ENCODE results near the gene PTPN5.

The PTPN5 gene

GRCh38 chr11:18771266-18772035 is 20.1 kb downstream of the PTPN5 start:
- Histone ChIP-seq H3K9me3 (ENCODE audit: control insufficient read depth, insufficient read depth, low read length) (no peaks in the 10 kb centered on the region), H3K4me3 (ENCODE audit: low read depth, low read length) (no peak overlapping the region), H3K27me3 (ENCODE audit: control insufficient read depth, insufficient read depth, low read length) (peaks cover 22% of the 10 kb centered on the region), H3K4me1 (ENCODE audit: control insufficient read depth, insufficient read depth, low read length) (peaks cover 14% of the 10 kb centered on the region), H3K9ac (ENCODE audit: low read depth, low read length) (no peak overlapping the region), H3K36me3 (ENCODE audit: control insufficient read depth, insufficient read depth, low read length) (no peaks in the 10 kb centered on the region)

DNA sequence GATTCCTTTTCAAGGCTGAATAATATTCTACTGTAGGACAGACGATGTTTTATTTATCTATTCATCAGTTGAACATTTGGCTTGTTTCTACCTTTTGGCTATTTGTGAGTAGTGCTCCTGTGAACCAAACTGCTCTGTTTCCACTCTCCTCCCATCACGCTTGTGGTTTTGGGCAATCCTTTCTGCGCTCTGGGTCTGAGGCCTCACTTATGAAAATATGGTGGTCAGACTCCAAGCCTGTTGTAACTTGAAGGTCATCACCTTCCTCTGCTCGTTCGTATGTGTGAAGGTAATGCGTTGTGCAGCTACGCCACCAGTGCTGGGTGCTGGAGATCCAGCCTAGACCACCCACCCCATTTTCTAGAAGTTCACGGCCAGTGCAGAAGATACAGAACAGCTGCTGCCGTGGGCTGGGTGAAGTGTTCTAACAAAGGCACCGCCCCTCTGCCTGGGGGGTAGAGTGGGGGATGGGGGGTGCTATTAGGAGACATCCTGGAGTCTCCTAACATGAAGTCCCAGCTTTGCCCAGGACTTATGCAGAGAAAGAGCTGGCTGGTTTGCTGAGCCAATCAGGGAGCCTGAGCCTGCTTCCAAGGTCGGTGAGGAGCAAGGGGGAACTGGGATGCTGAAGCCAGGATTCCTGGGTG is 21.0 kb downstream of the PTPN5 start:
- H3K9ac ChIP-seq (ENCODE audit: low read depth, low read length) = no peak overlapping the region
- no peaks in the 10 kb centered on the region for H3K9me3 ChIP-seq (ENCODE audit: control insufficient read depth, insufficient read depth, low read length)
- H3K4me3 ChIP-seq (ENCODE audit: low read depth, low read length) = no peak overlapping the region
- H3K4me1 ChIP-seq (ENCODE audit: control insufficient read depth, insufficient read depth, low read length) = peaks cover 14% of the 10 kb centered on the region
- H3K36me3 ChIP-seq (ENCODE audit: control insufficient read depth, insufficient read depth, low read length) = no peaks in the 10 kb centered on the region
- peaks cover 17% of the 10 kb centered on the region for H3K27me3 ChIP-seq (ENCODE audit: control insufficient read depth, insufficient read depth, low read length)

DNA sequence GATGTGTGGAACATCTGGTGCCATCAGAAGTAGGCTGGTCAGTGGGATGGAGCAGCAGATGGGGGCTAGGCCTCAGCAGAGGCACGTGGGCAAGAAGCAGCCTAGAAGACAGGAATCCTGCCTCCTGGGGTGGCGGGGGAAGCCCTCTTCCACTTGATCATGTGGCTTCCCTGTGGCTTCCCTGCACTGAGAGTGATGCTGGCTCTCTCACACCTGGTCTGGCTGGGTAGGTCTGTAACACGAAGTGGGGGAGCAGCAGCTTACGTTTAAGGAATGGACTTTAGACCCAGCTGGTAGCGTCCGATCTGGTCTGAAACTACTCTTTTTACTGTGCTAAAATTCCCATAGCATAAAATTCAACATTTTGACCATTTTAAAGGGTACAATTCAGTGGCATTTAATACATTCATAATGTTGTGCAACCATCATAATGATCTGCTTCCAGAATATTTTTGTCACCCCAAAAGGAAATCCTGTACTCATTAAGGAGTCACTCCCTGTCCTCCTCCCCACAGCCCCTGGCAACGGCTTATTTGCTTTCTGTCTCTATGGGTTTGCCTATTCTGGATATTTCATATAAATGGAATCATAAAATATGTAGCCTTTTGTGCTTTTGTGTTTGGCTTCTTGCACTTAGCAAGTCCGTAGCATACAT is 21.7 kb downstream of the PTPN5 start:
- H3K9me3 ChIP-seq (ENCODE audit: control insufficient read depth, insufficient read depth, low read length) = no peaks in the 10 kb centered on the region
- H3K36me3 ChIP-seq (ENCODE audit: control insufficient read depth, insufficient read depth, low read length) = no peaks in the 10 kb centered on the region
- peaks cover 17% of the 10 kb centered on the region for H3K27me3 ChIP-seq (ENCODE audit: control insufficient read depth, insufficient read depth, low read length)
- H3K9ac ChIP-seq (ENCODE audit: low read depth, low read length) = no peak overlapping the region
- H3K4me3 ChIP-seq (ENCODE audit: low read depth, low read length) = no peak overlapping the region
- peaks cover 14% of the 10 kb centered on the region for H3K4me1 ChIP-seq (ENCODE audit: control insufficient read depth, insufficient read depth, low read length)

GRCh38 chr11:18768978-18769377 is 22.6 kb downstream of the PTPN5 start:
- Histone ChIP-seq H3K27me3 (ENCODE audit: control insufficient read depth, insufficient read depth, low read length) (peaks cover 17% of the 10 kb centered on the region), H3K9me3 (ENCODE audit: control insufficient read depth, insufficient read depth, low read length) (no peaks in the 10 kb centered on the region), H3K4me3 (ENCODE audit: low read depth, low read length) (no peak overlapping the region), H3K36me3 (ENCODE audit: control insufficient read depth, insufficient read depth, low read length) (no peaks in the 10 kb centered on the region), H3K9ac (ENCODE audit: low read depth, low read length) (no peak overlapping the region), H3K4me1 (ENCODE audit: control insufficient read depth, insufficient read depth, low read length) (peaks cover 14% of the 10 kb centered on the region)

- Histone ChIP-seq H3K4me1 (ENCODE audit: control insufficient read depth, insufficient read depth, low read length) (peaks cover 10% of the 10 kb centered on the region), H3K4me3 (ENCODE audit: low read depth, low read length) (no peak overlapping the region), H3K36me3 (ENCODE audit: control insufficient read depth, insufficient read depth, low read length) (no peaks in the 10 kb centered on the region), H3K27me3 (ENCODE audit: control insufficient read depth, insufficient read depth, low read length) (peaks cover 19% of the 10 kb centered on the region), H3K9ac (ENCODE audit: low read depth, low read length) (no peak overlapping the region), H3K9me3 (ENCODE audit: control insufficient read depth, insufficient read depth, low read length) (no peaks in the 10 kb centered on the region)
Observed at GRCh38 chr11:18768472-18768901, 23.1 kb downstream of the PTPN5 start.

GRCh38 chr11:18766015-18766414 is 25.6 kb downstream of the PTPN5 start:
- no peak overlapping the region for H3K4me3 ChIP-seq (ENCODE audit: low read depth, low read length)
- H3K4me1 ChIP-seq (ENCODE audit: control insufficient read depth, insufficient read depth, low read length) = peaks cover under 1% of the 10 kb centered on the region
- no peaks in the 10 kb centered on the region for H3K9me3 ChIP-seq (ENCODE audit: control insufficient read depth, insufficient read depth, low read length)
- H3K36me3 ChIP-seq (ENCODE audit: control insufficient read depth, insufficient read depth, low read length) = no peaks in the 10 kb centered on the region
- peaks cover 10% of the 10 kb centered on the region for H3K27me3 ChIP-seq (ENCODE audit: control insufficient read depth, insufficient read depth, low read length)
- H3K9ac ChIP-seq (ENCODE audit: low read depth, low read length) = no peak overlapping the region

DNA sequence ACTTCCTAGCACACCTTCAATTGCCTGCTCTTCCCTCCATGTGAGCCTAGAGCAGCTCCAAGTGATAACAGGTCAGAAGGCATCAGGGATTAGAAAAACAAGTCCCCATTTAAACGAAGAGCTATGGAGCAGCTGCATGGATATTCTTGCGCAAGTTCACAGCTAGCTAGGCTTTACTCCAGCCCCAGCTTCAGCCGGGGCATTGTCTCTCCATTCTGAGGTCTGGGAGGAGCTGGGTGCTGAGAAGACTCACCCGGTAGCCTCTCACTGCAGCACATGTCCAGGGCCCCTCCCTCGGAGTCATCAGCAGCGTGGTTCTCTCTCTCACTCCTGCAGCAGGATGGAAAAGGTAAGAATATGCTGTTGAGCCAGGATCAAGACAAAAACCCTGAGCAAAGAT is 26.0 kb downstream of the PTPN5 start:
- Histone ChIP-seq H3K9ac (ENCODE audit: low read depth, low read length) (no peak overlapping the region), H3K36me3 (ENCODE audit: control insufficient read depth, insufficient read depth, low read length) (no peaks in the 10 kb centered on the region), H3K27me3 (ENCODE audit: control insufficient read depth, insufficient read depth, low read length) (peaks cover 9% of the 10 kb centered on the region), H3K4me3 (ENCODE audit: low read depth, low read length) (no peak overlapping the region), H3K4me1 (ENCODE audit: control insufficient read depth, insufficient read depth, low read length) (no peaks in the 10 kb centered on the region), H3K9me3 (ENCODE audit: control insufficient read depth, insufficient read depth, low read length) (no peaks in the 10 kb centered on the region)

DNA sequence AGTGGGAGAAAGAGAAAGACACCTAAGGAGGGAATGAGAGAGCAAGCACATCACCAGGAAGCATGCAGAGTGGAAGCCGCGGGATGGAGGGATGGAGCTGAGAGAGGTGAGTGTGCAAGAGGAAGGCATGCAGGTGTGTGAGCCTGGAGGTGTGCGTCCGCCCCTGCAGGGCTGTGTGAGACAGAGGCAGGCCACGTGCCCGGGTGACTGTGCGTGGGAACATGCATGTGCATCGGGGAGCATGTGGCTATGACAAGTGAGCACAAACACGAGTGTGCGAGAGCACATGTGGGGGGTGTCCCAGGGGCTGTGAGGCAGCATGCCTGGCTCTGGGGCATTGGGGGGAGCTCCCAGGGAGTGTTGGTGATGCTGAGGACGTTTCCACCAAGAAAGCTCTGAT is 29.9 kb downstream of the PTPN5 start:
- Histone ChIP-seq H3K4me3 (ENCODE audit: low read depth, low read length) (no peak overlapping the region), H3K9me3 (ENCODE audit: control insufficient read depth, insufficient read depth, low read length) (no peaks in the 10 kb centered on the region), H3K9ac (ENCODE audit: low read depth, low read length) (no peak overlapping the region), H3K4me1 (ENCODE audit: control insufficient read depth, insufficient read depth, low read length) (no peaks in the 10 kb centered on the region), H3K36me3 (ENCODE audit: control insufficient read depth, insufficient read depth, low read length) (no peaks in the 10 kb centered on the region), H3K27me3 (ENCODE audit: control insufficient read depth, insufficient read depth, low read length) (peaks cover 5% of the 10 kb centered on the region)

DNA sequence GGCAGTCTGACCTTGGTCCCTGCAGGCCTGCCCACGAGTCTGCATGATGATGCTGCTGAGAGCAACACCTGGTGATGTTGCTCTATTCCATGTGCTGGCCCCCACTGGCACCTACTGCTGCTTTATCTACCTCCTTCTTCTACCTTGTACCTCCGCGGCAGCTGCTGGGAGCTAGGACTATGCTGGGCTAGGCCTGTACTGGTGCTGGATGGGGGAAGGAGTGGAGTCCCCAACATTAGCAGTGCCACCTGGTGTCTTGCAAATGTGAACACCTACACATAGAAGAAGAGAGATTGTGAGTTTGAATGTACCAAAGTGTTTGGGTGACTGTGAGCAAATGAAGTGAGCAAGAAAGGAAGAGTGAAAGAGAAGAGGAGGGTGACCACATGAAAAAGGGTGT is 30.5 kb downstream of the PTPN5 start:
- Histone ChIP-seq H3K36me3 (ENCODE audit: control insufficient read depth, insufficient read depth, low read length) (no peaks in the 10 kb centered on the region), H3K27me3 (ENCODE audit: control insufficient read depth, insufficient read depth, low read length) (peaks cover 5% of the 10 kb centered on the region)

GRCh38 chr11:18757811-18758210 is 33.8 kb downstream of the PTPN5 start:
- Histone ChIP-seq H3K9me3 (ENCODE audit: control insufficient read depth, insufficient read depth, low read length) (no peaks in the 10 kb centered on the region), H3K9ac (ENCODE audit: low read depth, low read length) (no peak overlapping the region), H3K4me1 (ENCODE audit: control insufficient read depth, insufficient read depth, low read length) (no peaks in the 10 kb centered on the region), H3K4me3 (ENCODE audit: low read depth, low read length) (no peak overlapping the region), H3K36me3 (ENCODE audit: control insufficient read depth, insufficient read depth, low read length) (no peaks in the 10 kb centered on the region), H3K27me3 (ENCODE audit: control insufficient read depth, insufficient read depth, low read length) (no peaks in the 10 kb centered on the region)

More for the DNA sequence above, 30.5 kb downstream of the PTPN5 start:
- Histone ChIP-seq H3K4me1 (ENCODE audit: control insufficient read depth, insufficient read depth, low read length) (no peaks in the 10 kb centered on the region), H3K9me3 (ENCODE audit: control insufficient read depth, insufficient read depth, low read length) (no peaks in the 10 kb centered on the region), H3K9ac (ENCODE audit: low read depth, low read length) (no peak overlapping the region), H3K4me3 (ENCODE audit: low read depth, low read length) (no peak overlapping the region)

GRCh38 chr11:18756889-18757288 is 34.7 kb downstream of the PTPN5 start:
- Histone ChIP-seq H3K36me3 (ENCODE audit: control insufficient read depth, insufficient read depth, low read length) (no peaks in the 10 kb centered on the region), H3K27me3 (ENCODE audit: control insufficient read depth, insufficient read depth, low read length) (no peaks in the 10 kb centered on the region), H3K9me3 (ENCODE audit: control insufficient read depth, insufficient read depth, low read length) (no peaks in the 10 kb centered on the region), H3K4me3 (ENCODE audit: low read depth, low read length) (no peak overlapping the region), H3K4me1 (ENCODE audit: control insufficient read depth, insufficient read depth, low read length) (no peaks in the 10 kb centered on the region), H3K9ac (ENCODE audit: low read depth, low read length) (no peak overlapping the region)

- Histone ChIP-seq H3K9ac (ENCODE audit: low read depth, low read length) (no peak overlapping the region), H3K4me1 (ENCODE audit: control insufficient read depth, insufficient read depth, low read length) (no peaks in the 10 kb centered on the region), H3K9me3 (ENCODE audit: control insufficient read depth, insufficient read depth, low read length) (no peaks in the 10 kb centered on the region), H3K36me3 (ENCODE audit: control insufficient read depth, insufficient read depth, low read length) (no peaks in the 10 kb centered on the region), H3K4me3 (ENCODE audit: low read depth, low read length) (no peak overlapping the region), H3K27me3 (ENCODE audit: control insufficient read depth, insufficient read depth, low read length) (no peaks in the 10 kb centered on the region)
Observed at GRCh38 chr11:18754308-18754707, 37.3 kb downstream of the PTPN5 start.

All from iPS-15b (cell line).